H1 (cell line): Measurements from ENCODE around the gene ANKUB1. TPM values are rescaled to one million over a fixed set of nuclear protein-coding genes. Genes with fewer than 3 reads are reported as not detected.

Experiments
- CTCF ChIA-PET: fragments of 300-600 bp; sonication (Branson Sonifier 250); formaldehyde crosslinking; loops from one replicate; lab custom pipeline; 2021; ENCODE audit not compliant: partially characterized antibody; lab: Charles Lee
- POLR2A ChIA-PET: fragments of 300-600 bp; sonication (Branson Sonifier 250); formaldehyde crosslinking; loops from one replicate; lab custom pipeline; 2021; ENCODE audit warnings: inconsistent platforms; ENCODE audit not compliant: partially characterized antibody; lab: Charles Lee
- DNase-seq, 2 experiments: peaks; one replicate each; pipeline versions ENCODE4 v3.0.0 to v3.0.0-alpha.2; 2010 to 2022; ENCODE audit warnings: low spot score in 2 of 2, low read depth in 1 of 2, mixed read lengths in 1 of 2
- FAIRE-seq: peaks from 2 replicates; lab custom pipeline; 2011; peaks lifted over from hg19 to GRCh38; lab: Jason Lieb, UNC
- H2AFZ ChIP-seq: 2 replicates; pipeline ENCODE4 v1.8.1; 2012; ENCODE audit warnings: low read length, inconsistent platforms
- H2AK5ac ChIP-seq: 2 replicates; pipeline ENCODE4 v1.6.1; 2013; ENCODE audit warnings: low read depth, low read length
- H2BK120ac ChIP-seq: replicated peaks from 2 replicates; pipeline ENCODE3; 2013; ENCODE audit warnings: low read depth, low read length, inconsistent platforms
- H2BK12ac ChIP-seq: 2 replicates; pipeline ENCODE4 v1.6.1; 2013; ENCODE audit warnings: low read depth, low read length
- H2BK15ac ChIP-seq: 2 replicates; pipeline ENCODE4 v1.6.1; 2013; ENCODE audit warnings: low read length
- H2BK20ac ChIP-seq: 2 replicates; pipeline ENCODE4 v1.6.1; 2013; ENCODE audit warnings: low read length
- H2BK5ac ChIP-seq: 2 replicates; pipeline ENCODE4 v1.6.1; 2013; ENCODE audit warnings: low read depth, low read length
- H3K14ac ChIP-seq: 2 replicates; pipeline ENCODE4 v1.6.1; 2013; ENCODE audit warnings: inconsistent platforms; ENCODE audit not compliant: insufficient read length
- H3K18ac ChIP-seq: 2 replicates; pipeline ENCODE4 v1.6.1; 2013; ENCODE audit warnings: low read length; ENCODE audit errors: extremely low read depth
- H3K23ac ChIP-seq: 2 replicates; pipeline ENCODE4 v1.6.1; 2013; ENCODE audit warnings: inconsistent platforms; ENCODE audit not compliant: insufficient read length
- H3K23me2 ChIP-seq: 2 replicates; pipeline ENCODE4 v1.6.1; 2013; ENCODE audit warnings: low read depth, low read length
- H3K27ac ChIP-seq: 2 replicates; pipeline ENCODE4 v1.6.1; 2011; ENCODE audit warnings: low read depth, low read length, inconsistent platforms
- H3K27me3 ChIP-seq, 4 experiments: replicated peaks in 1 of 4; 1 replicate in 1 of 4; 2 replicates in 3 of 4; pipeline versions ENCODE4 v1.6.1 to v1.8.1; 2011 to 2013; ENCODE audit warnings: low read length in 3 of 4, mild to moderate bottlenecking in 3 of 4, inconsistent platforms in 2 of 4, mixed read lengths in 2 of 4, moderate library complexity in 1 of 4; ENCODE audit not compliant: control insufficient read depth in 3 of 4, insufficient read depth in 3 of 4; ENCODE audit errors: extremely low read depth in 1 of 4
- H3K36me3 ChIP-seq, 4 experiments: 2 replicates each; pipeline versions ENCODE4 v1.6.1 to v1.8.1; 2011 to 2013; ENCODE audit warnings: mild to moderate bottlenecking in 4 of 4, low read length in 3 of 4, moderate library complexity in 2 of 4, control low read depth in 1 of 4, inconsistent platforms in 1 of 4; ENCODE audit not compliant: insufficient read depth in 4 of 4, control insufficient read depth in 2 of 4
- H3K4ac ChIP-seq: replicated peaks from 2 replicates; pipeline ENCODE3; 2013; ENCODE audit warnings: low read length, low read depth, mixed read lengths, inconsistent platforms; ENCODE audit not compliant: insufficient read length
- H3K4me1 ChIP-seq, 4 experiments: replicated peaks in 1 of 4; 1 replicate in 1 of 4; 2 replicates in 3 of 4; pipeline versions ENCODE4 v1.6.1 to v1.8.1; 2011 to 2013; ENCODE audit warnings: low read length in 3 of 4, inconsistent platforms in 2 of 4, mixed read lengths in 1 of 4; ENCODE audit not compliant: insufficient read depth in 4 of 4, control insufficient read depth in 3 of 4
- H3K4me2 ChIP-seq, 2 experiments: 2 replicates each; pipeline versions ENCODE4 v1.6.1 to v1.8.1; 2011 to 2013; ENCODE audit warnings: low read depth in 2 of 2, low read length in 2 of 2, control low read depth in 1 of 2, inconsistent platforms in 1 of 2, mild to moderate bottlenecking in 1 of 2; ENCODE audit not compliant: insufficient read depth in 1 of 2
- H3K4me3 ChIP-seq, 4 experiments: fragments of 200-600, 300-600 bp in 1 of 4; sonication (generic), shearing (Covaris generic), sonication (Bioruptor Twin) in 1 of 4; 2 replicates each; pipeline versions ENCODE4 v1.5.1 to v1.8.1; 2011 to 2016; ENCODE audit warnings: low read length in 4 of 4, low read depth in 3 of 4, control low read depth in 2 of 4, inconsistent platforms in 2 of 4, mild to moderate bottlenecking in 2 of 4, mixed read lengths in 1 of 4, moderate library complexity in 1 of 4; ENCODE audit not compliant: insufficient read depth in 2 of 4; ENCODE audit errors: extremely low read depth in 1 of 4
- H3K56ac ChIP-seq: replicated peaks from 2 replicates; pipeline ENCODE3; 2013; ENCODE audit warnings: low read depth, mild to moderate bottlenecking, mixed read lengths, low read length, inconsistent platforms; ENCODE audit not compliant: insufficient read length
- H3K79me1 ChIP-seq: 2 replicates; pipeline ENCODE4 v1.6.1; 2013; ENCODE audit warnings: low read depth, low read length, control low read depth
- H3K79me2 ChIP-seq, 2 experiments: 2 replicates each; pipeline versions ENCODE4 v1.6.1 to v1.8.1; 2012 to 2013; ENCODE audit warnings: low read length in 2 of 2, mild to moderate bottlenecking in 2 of 2, inconsistent platforms in 1 of 2; ENCODE audit not compliant: insufficient read depth in 2 of 2, control insufficient read depth in 1 of 2
- H3K9ac ChIP-seq, 4 experiments: replicated peaks in 1 of 4; 1 replicate in 1 of 4; 2 replicates in 3 of 4; pipeline versions ENCODE4 v1.6.1 to v1.8.1; 2011 to 2013; ENCODE audit warnings: low read depth in 3 of 4, low read length in 3 of 4, control low read depth in 2 of 4, mild to moderate bottlenecking in 2 of 4, moderate library complexity in 2 of 4, inconsistent platforms in 1 of 4; ENCODE audit errors: extremely low read depth in 1 of 4
- H3K9me3 ChIP-seq, 2 experiments: 2 replicates each; pipeline versions ENCODE4 v1.6.1 to v1.8.1; 2012 to 2013; ENCODE audit warnings: mild to moderate bottlenecking in 2 of 2, moderate library complexity in 2 of 2, control low read depth in 1 of 2, inconsistent platforms in 1 of 2, low read depth in 1 of 2, low read length in 1 of 2, mixed read lengths in 1 of 2; ENCODE audit not compliant: insufficient read depth in 2 of 2
- H4K20me1 ChIP-seq, 2 experiments: replicated peaks in 1 of 2; 2 replicates each; pipeline versions ENCODE3 to v1.8.1; 2011 to 2013; ENCODE audit warnings: inconsistent platforms in 2 of 2, low read length in 2 of 2, mild to moderate bottlenecking in 1 of 2; ENCODE audit not compliant: insufficient read depth in 2 of 2, control insufficient read depth in 1 of 2
- H4K5ac ChIP-seq: 2 replicates; pipeline ENCODE4 v1.6.1; 2013; ENCODE audit warnings: low read length, low read depth, mixed read lengths, inconsistent platforms; ENCODE audit not compliant: insufficient read length
- H4K8ac ChIP-seq: 2 replicates; pipeline ENCODE4 v1.8.0; 2013; ENCODE audit warnings: mild to moderate bottlenecking, moderate library complexity, low read length, inconsistent platforms; ENCODE audit not compliant: insufficient read depth; ENCODE audit errors: extremely low read depth
- H4K91ac ChIP-seq: replicated peaks from 2 replicates; pipeline ENCODE3; 2013; ENCODE audit warnings: low read length, mixed read lengths, inconsistent platforms; ENCODE audit not compliant: insufficient read length
- ASH2L ChIP-seq: fragments of 200-600, 300-600 bp; sonication (generic); IDR thresholded peaks from one replicate; pipeline ENCODE4 v1.7.1; 2017; ENCODE audit warnings: low read length
- CBX8 ChIP-seq: fragments of 300-800, 300-1000 bp; sonication (generic); IDR thresholded peaks from 2 replicates; pipeline ENCODE4 v1.7.1; 2016; ENCODE audit warnings: low read depth, low read length, borderline replicate concordance
- CEBPB ChIP-seq: IDR thresholded peaks from 2 replicates; pipeline ENCODE4 v1.6.1; 2012; ENCODE audit warnings: low read depth, low read length
- MAX ChIP-seq: IDR thresholded peaks from 2 replicates; pipeline ENCODE4 v1.6.1; 2012; ENCODE audit warnings: inconsistent platforms
- RAD21 ChIP-seq, 2 experiments: IDR thresholded peaks in 1 of 2; conservative IDR thresholded peaks in 1 of 2; 2 replicates each; pipeline ENCODE4 v1.6.1; 2011; ENCODE audit warnings: low read depth in 2 of 2, low read length in 2 of 2, improper control_type of control experiment in 1 of 2, inconsistent platforms in 1 of 2, mild to moderate bottlenecking in 1 of 2, moderate library complexity in 1 of 2
- RFX5 ChIP-seq: IDR thresholded peaks from 2 replicates; pipeline ENCODE4 v1.6.1; 2011; ENCODE audit warnings: low read depth, low read length, improper control_type of control experiment, borderline replicate concordance
- SAP30 ChIP-seq: fragments of 300-600 bp; sonication (generic); IDR thresholded peaks from 2 replicates; pipeline ENCODE4 v1.7.1; 2012; ENCODE audit warnings: low read length, moderate library complexity, mild to moderate bottlenecking, inconsistent platforms; ENCODE audit not compliant: insufficient read depth, insufficient replicate concordance
- SIN3A ChIP-seq, 2 experiments: IDR thresholded peaks in 1 of 2; conservative IDR thresholded peaks in 1 of 2; 2 replicates each; pipeline ENCODE4 v1.6.1; 2011 to 2012; ENCODE audit warnings: low read length in 2 of 2, improper control_type of control experiment in 1 of 2, low read depth in 1 of 2, mild to moderate bottlenecking in 1 of 2
- TAF7 ChIP-seq: optimal IDR thresholded peaks from 2 replicates; pipeline ENCODE3; 2011; ENCODE audit warnings: low read depth, mild to moderate bottlenecking, inconsistent platforms, low read length, moderate library complexity, borderline replicate concordance
- TBP ChIP-seq: IDR thresholded peaks from 2 replicates; pipeline ENCODE4 v1.6.1; 2011; ENCODE audit warnings: low read depth, low read length, improper control_type of control experiment
- ZNF274 ChIP-seq: IDR thresholded peaks from 2 replicates; pipeline ENCODE4 v1.7.0; 2012; ENCODE audit warnings: low read length, borderline replicate concordance; ENCODE audit errors: extremely low read depth
- WGBS, 2 experiments: shearing (Covaris generic) in 1 of 2; methylation state at CpG; one replicate each; pipeline versions ENCODE4 v1.1.6 to v1.1.7; 2013 to 2015; ENCODE audit warnings: low lambda C conversion rate in 2 of 2, mixed read lengths in 2 of 2, inconsistent platforms in 1 of 2, low coverage in 1 of 2, missing lambda C conversion rate in 1 of 2; ENCODE audit not compliant: insufficient replicate concordance in 2 of 2, insufficient coverage in 1 of 2, insufficient read length in 1 of 2; ENCODE audit errors: extremely low coverage in 1 of 2, missing lambda C conversion rate in 1 of 2; 5-methylcytosine and 5-hydroxymethylcytosine counted together
- polyA plus RNA-seq, 7 experiments: library from polyadenylated mRNA; depleted of rRNA in 3 of 7; stranded (reverse) in 5 of 7; unstranded in 2 of 7; fragments of >200 nt in 5 of 7; fragments of 200-250 nt in 2 of 7; gene quantifications; 1 replicate in 5 of 7; 2 replicates in 1 of 7; 4 replicates in 1 of 7; pipeline versions ENCODE4 v1.2.1 to v1.2.3, GENCODE V29; 2011 to 2013; ENCODE audit warnings: missing spikeins in 2 of 7, mixed read lengths in 2 of 7
- total RNA-seq: library from RNA; stranded (reverse); fragmentation: NEBNext Ultra II Directional; extraction: Animal tissue kit (Norgen Biotek cat#: 25700); gene quantifications from 2 replicates; pipeline ENCODE4 v1.2.1, GENCODE V29; 2021

The ANKUB1 gene
- total and polyA plus RNA-seq, 2 of the 8 experiments (the other 6 are each of a cell fraction or from before 2014, with no cell fraction given): not detected

DNA sequence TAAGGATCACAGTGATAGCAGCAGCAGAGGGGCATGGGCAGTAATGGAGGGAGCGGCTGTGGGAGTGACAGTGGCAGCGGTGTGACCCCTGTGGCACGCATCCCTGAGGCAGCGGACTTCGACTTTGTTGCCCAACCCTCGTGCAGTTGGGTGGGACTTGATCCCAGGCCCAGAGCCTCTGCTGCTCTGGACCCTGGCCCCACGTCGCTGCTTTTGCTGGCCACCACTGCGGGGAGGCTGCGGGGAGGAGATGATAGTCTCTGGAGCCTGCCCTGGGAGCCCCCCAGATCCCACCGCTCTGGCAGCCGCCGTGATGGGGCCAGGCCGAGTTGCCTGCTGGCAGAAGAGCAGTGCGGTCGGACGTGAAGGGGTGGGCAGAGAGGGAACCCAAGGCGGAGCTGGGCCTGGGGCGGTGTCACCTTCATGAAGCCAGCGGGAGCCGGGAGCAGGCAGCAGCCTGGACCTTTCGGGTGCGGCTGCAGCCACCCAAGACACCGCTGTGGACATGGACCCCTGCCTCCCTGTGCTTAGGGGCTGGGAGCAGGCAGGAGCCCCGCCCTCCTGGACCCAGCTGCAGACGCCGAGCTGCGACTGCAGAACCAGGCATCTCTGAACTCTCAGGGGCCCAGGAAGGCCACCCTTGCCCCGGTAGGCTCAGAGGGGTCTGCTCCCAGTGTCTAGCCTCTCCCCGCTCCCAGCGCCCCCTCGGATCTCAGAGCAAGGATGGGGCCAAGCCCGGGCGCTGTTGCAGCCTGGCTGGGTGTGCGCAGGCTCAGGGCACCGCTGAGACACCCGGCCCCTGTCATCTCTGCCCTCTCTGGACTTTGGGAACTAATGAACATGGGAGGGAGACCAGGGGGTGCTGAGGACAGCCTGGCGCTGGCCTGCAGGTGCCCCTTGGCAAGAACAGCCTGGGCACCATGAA, 78.4 kb downstream of the ANKUB1 start:
- H3K79me1 ChIP-seq: no peaks in the 10 kb centered on the region
- H3K27ac ChIP-seq: no peak overlapping the region

More for the DNA sequence above, 78.4 kb downstream of the ANKUB1 start:
- Histone ChIP-seq H4K5ac (no peak overlapping the region), H3K4me1 (no peaks in the 10 kb centered on the region; a peak in 1 of 7 replicates), H2AK5ac (no peak overlapping the region), H3K9ac (no peak overlapping the region), H3K4me2 (no peak overlapping the region), H3K36me3 (no peaks in the 10 kb centered on the region), H3K56ac (no peak overlapping the region), H3K4me3 (no peak overlapping the region), H3K79me2 (no peaks in the 10 kb centered on the region), H4K20me1 (no peaks in the 10 kb centered on the region), H4K8ac (peak overlapping the region; percentile 51; the same call in 1 of the 2 replicates), H3K9me3 (no peaks in the 10 kb centered on the region), H3K27me3 (no peaks in the 10 kb centered on the region), H3K18ac (no peak overlapping the region), H3K23me2 (no peaks in the 10 kb centered on the region), H2BK15ac (no peak overlapping the region), H3K14ac (no peak overlapping the region), H4K91ac (no peak overlapping the region), H2BK5ac (no peak overlapping the region), H2BK20ac (no peak overlapping the region), H3K23ac (no peak overlapping the region), H2AFZ (no peak overlapping the region), H3K4ac (no peak overlapping the region), H2BK12ac (no peak overlapping the region), H2BK120ac (no peak overlapping the region)
- CTCF ChIA-PET: interaction anchor here (0.8 to 7.9 kb wide), 11 partner anchors 9 to 210 kb away, joined by 3 to 72 read pairs (median 4); no protein-coding TSS in a partner anchor
- no peak for FAIRE-seq
- DNase-seq: no peak
- POLR2A ChIA-PET: no interaction called here
- WGBS, 2 experiments: 96% methylated on average over 35 of the region's 38 CpGs; no CpG with 5 or more reads in 1 of the 2 experiments
- no peak for TF ChIP-seq RFX5
- no peak for TF ChIP-seq MAX
- no peak for TF ChIP-seq SIN3A (conservative IDR thresholded peaks at IDR 0.05 in 1 of 2, IDR thresholded peaks at IDR 0.05 in 1 of 2; ENCODE audit: low read depth in 1 of 2, low read length in 2 of 2)
- TF ChIP-seq SAP30: no peak
- TF ChIP-seq ASH2L: no peak
- TF ChIP-seq TAF7: no peak
- no peak for TF ChIP-seq CEBPB
- TF ChIP-seq RAD21 (IDR thresholded peaks at IDR 0.05 in 1 of 2, conservative IDR thresholded peaks at IDR 0.05 in 1 of 2; ENCODE audit: low read depth in 2 of 2, low read length in 2 of 2): no peak
- TF ChIP-seq CBX8: no peak
- no peak for TF ChIP-seq TBP
- no peak for TF ChIP-seq ZNF274
- TF ChIP-seq, all 59 proteins: peak for 0
